HG03039 (cell line): ENCODE data around the gene KCNAB1.
A peak's percentile ranks its signal among the peaks of the same experiment; 100 is the strongest.

Experiments used
- ATAC-seq: cut with Tn5 transposase; IDR thresholded peaks from one replicate; pipeline ENCODE4 v1.9.1; 2021; ENCODE audit warnings: mild to moderate bottlenecking, moderate library complexity; ENCODE audit not compliant: unreplicated experiment

Gene KCNAB1

DNA sequence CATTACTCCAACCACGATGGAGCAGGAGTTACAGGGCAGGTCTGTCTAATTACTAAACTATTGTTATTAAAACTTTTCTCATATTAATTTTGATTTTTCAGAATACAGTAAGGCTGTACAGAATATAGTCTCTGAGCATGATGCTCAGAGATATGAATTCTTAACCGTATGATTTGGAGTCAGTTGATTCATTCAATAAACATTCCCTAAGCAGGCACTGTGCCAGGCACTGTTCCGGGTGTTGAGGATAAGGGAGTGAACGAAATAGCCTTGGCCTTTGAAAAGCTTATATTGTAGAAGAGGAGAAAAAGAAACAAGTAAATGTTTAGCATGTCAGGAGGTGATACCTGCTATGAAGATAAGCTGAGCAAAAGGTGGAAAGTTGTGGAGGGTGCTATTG lies 187.3 kb downstream of the KCNAB1 start:
- ATAC-seq: no peak

DNA sequence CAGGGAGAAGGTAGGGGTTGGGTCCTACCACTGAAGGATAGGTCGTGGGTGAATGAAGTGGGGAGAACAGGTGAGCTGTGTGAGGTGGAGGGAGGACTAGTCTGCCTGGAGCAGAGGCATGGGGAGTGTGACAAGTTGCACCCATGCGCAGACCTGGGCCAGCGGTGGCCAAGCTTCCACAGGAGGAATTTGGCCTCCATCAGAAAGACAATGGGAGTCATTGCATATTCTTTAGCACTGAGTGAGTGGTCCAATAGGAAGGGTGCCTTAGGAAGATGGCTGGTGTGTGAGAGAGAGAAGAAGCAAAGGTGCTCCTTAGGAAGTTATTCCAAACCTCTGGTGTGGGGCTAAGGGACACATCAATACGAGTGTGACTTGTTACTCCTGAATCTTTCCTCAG lies 191.1 kb downstream of the KCNAB1 start:
- no peak for ATAC-seq

DNA sequence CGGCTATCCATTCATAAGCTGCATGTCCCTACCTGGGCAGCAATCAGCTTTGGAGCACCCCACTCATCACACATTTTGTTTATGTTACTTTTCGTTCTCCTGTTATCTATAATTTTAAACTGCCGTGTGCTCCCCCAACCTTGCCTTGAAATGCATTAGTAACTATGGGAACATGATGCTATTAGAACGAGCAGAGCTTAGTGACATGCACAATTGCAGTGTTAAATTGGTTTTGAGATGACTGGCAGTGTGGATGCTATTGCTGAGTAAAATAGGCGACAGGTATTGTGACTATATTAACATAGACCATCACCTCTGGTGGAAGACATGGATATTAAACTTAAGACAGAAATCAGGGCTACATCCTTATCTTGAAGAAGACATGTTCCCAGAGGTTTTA lies 191.6 kb downstream of the KCNAB1 start:
- ATAC-seq: no peak

DNA sequence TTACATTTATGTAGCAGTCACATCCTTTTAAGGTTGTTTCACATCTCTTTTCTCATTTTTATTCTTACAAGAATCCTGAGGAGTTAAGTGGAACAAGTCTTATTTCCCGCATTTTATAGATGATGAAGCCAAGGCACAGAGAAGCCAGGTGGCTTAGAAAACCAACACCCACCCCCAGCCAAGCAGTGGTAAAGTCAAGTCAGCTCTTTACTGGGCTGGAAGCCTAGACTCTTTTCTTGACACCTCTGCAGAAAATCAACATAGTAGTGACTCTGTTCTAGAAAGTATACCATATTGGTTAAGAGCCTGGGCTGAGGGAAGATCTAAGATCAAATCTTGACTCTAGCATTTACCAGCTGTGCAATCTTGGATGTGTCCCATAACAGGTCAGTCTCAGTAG lies 195.7 kb downstream of the KCNAB1 start:
- no peak for ATAC-seq

DNA sequence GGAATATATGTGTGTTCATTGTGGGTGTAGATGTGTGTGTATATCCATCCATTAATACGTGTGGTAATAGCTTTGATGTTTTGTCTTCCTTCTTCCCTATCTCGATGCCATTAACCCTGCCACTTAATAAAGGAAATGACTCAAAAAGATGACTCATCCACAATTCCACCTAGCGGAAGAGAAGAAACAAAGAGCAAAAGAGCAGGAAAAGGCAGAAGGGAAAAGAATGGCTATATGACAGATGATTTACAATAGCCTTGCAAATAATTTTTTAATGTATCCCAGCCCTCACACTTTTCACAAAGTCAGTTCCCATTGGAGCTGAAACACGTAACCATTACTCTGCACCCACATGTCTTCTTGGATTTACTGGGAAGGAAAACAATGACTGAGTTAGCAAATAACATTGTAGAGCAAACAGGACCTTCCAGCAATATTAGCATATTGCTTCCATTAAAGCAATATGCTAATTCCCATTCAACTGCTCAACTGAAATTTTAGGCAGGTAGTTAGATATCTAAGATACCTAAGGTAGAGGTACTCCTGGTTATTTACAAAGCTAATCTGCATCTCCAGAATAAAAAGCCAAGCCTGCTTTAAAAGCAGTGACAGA lies 197.2 kb downstream of the KCNAB1 start:
- no peak for ATAC-seq

DNA sequence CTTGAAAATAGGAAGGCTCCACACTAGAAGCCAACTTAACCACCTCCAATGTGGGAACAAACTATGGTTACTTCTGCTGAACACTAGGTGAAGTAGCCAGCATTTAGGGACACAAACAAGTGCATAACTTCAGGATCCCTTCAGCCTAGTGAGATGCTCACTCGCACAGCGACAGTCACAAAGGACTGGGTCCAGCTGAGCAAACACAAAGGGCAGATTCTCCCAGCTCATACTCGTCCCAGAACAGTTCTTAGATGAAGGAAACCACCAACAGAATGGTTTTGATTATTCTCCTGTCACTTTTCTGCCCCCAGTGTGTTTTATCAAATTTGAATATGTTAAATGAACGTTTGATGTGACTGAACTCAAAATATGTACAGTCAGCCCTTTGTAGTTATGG lies 201.6 kb downstream of the KCNAB1 start:
- no peak for ATAC-seq

DNA sequence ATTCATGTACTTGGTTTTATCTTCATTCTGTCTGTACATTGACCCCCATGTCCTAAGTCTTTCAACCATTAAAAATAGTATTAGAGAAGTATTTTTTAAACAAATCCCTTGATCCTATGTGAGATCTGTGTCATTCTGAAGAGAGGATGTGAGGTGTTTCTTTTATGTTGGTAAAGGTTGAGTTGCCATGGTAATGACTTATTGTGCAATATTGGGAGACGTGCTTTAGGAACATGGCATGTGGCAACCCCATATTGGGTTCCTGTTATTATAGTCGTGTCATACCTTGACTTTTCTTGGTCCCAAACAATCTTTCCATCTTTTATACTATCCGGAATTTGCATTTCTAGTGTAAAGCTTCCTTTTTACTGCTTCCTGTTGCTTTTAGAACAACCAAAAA lies 203.1 kb downstream of the KCNAB1 start:
- ATAC-seq: no peak

DNA sequence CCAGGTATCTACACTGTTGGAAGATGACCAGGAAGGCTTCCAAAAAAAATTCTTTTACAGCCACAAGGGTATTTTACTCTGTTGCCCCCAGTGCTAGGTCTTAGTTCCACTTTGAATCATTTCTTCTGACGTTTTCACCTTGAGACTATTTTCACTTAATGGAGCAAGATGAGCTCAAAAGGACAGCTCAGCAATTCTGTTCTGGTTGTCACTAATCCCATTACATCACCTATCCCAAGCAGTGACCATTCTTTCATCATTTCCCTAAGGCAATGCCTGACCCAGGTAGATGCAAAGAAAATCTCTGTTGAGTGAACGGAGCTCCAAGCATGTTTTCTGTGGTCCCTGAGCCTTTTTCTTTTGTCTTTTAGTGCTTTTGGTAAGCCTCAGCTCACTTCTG lies 210.0 kb downstream of the KCNAB1 start:
- ATAC-seq: no peak

DNA sequence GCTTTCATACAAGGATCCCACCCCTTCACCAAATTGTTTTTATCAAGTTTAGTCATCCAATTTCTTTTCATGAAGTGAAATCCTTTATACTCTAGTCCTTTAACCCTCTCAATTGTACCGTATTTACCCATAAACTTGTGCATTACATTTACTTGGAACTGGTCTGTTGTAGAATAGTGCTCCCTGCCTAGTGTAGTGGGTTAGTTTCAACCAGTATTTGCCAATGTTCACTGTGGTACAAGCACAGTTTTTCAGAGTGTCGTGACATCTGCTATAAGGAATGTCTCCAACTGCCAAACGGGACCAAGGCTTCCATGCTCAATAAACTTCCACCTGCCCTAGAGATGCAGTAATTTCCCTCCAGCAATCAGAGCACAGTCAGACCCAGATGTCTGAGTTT lies 211.9 kb downstream of the KCNAB1 start:
- no peak for ATAC-seq

DNA sequence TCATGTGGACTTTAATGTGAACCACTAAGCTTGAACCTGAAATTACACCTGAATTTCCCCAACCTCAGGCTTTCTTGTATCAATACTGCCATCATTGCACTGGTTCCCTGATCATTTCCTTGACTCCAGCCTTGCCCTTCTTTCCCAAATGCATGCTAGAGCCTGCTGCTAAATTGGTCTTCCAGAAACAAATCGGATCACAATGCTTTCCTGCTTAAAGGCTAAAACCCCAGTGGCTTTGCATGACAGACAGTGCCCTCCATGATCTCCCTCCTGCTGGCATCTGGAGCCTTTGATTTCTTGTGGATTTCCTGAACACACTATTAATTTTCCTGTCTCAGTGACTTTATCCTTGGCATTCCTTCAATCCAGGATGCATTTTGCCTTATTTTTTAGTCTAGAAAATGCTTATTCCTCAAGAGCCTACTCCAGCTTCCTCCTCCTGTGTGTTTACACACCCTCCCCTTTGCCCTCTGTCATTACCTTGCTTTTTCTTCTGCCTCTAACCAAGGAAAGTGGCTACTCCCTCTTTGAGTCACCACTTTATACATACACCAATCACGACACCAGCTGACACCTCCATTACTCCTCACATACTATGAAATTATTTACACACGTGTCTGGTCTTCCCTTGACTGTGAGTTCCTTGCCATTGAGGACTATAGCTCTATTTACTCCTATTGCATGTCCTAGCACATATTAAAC lies 214.6 kb downstream of the KCNAB1 start:
- ATAC-seq: no peak

DNA sequence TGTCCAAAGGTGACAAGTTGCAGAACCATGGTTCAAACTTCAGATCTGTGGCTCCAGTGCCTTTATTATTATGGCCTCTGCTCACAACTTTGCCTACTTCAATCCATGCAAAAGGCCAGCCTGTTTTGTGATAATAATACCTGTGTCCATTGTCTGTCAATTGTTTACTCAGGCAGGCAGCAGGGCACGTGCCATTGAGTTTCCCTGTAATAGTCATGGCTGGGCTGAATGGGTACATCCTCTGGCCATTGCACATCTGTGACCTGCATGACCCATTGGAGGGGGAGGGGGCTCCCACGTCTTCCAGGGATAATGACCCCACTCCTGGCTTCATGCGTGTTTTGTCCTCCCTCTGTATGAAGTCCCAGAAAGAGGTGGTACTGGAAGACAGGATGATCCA lies 219.1 kb downstream of the KCNAB1 start:
- no peak for ATAC-seq

DNA sequence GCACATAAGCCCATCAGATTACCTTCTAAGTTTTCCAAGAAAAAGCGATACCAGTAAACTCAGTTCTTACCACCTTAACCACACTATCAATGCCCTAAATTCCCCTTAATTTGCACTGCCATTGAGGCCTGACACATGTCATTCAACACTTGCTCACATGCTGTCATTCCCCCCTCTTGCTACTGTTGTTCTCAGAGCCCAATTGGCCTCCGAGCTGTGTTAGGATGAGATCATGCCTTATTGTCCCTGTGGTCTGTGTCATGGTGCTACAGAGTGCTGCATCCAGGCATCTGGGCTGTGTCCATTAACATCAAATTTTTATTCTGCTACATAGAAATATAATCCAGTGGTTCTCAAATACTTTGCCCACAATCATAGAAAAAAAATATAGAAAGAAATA lies 221.0 kb downstream of the KCNAB1 start:
- no peak for ATAC-seq

DNA sequence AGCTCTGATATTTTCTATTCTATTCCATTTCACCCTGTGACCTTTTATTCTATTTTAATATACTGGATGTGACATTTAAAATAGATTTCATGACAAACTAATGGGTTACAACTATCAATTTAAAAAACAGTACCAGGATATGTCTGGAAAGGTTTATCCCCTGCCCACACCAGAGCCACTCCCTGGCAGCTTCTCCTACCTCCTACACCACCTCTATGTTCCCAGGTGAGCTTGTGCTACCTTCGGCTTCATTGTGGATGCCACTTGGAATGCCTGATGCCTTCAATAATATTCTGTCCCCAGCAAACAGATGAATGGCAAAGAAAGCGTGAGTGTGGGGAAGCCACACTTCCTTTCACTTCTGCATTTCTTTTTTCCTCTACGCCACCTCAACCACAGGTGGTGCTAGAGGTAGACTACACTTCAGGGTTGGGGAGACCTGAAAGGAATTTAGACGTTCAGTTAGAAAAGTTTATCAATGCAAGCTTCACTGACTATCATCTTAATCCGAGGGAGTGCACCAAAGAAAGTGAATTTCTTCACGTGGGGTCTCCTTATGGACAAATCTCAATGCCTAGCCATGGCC lies 221.5 kb downstream of the KCNAB1 start:
- ATAC-seq: peak; percentile 97

DNA sequence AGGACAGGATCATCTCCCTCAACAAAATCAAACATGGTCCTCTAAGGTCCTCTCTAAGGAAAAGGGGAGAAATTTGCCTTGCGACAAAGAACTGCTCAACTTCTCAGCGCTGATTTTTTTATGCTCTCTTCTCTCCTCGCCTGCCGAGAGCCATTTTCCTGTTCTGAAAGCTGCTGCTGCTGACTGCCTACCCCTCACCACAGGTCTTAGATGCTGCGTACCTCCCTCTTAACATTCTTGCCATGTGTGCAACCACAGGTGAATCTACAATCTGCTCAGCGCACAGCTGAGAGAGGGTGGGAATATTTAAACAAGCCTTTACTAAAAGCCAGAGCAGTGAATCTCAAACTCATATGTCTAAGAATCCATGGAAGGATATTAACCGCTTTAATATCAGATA lies 223.8 kb downstream of the KCNAB1 start:
- ATAC-seq: no peak

DNA sequence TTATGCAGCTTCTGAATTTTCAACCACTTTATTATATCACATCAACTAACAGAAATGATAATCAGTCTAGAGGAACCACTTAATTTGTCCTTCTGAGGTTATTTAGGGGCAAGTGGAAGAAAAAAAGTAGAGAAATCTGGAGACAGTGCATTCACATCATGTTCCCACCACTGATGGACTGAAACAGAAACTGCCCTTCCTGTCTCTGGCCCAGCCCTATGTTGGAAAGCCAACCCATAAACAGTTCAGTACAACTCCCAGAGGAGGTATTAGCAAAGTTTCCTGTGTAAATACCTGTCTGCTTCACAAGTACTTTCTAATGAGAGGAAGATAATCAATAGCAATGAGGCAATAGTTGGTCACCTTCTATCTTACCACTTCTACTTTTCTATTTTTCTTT lies 228.7 kb downstream of the KCNAB1 start:
- no peak for ATAC-seq

DNA sequence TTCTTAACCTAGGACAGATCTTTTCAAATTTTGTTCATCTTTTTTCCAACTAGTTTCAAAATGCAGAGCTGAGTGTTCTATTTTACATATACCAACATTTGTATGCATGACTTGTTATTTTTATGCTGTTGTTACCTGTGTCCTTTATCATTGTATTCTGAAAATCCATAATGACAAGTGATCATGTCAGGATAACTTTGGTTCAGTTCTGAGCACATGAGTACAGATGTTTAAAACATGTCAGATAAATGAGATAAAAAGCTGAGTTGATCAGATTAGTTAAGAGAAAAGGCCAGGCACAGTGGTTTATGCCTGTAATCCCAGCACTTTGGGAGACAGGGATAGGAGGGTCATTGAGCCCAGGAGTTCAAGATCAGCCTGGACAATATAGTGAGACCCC lies 229.6 kb downstream of the KCNAB1 start:
- ATAC-seq: no peak

DNA sequence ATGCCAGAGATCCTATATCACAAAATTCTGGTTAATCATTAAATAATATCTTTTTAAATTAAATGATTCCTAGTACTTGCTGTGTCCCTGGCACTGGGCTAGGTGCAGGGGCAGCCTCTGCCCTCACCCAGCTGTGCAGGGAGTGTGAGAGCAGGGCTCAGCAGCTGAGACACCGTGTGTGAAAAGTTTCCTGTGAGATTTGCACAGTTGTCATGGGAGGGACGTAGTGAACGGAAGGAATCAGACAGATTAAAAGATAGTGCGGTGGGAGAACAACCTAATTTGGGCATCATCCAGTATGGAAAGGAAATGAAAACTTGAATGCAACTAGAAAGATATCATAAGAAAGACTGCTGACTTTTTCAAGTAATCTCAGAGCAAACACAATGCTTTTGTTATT lies 230.4 kb downstream of the KCNAB1 start:
- ATAC-seq: no peak

DNA sequence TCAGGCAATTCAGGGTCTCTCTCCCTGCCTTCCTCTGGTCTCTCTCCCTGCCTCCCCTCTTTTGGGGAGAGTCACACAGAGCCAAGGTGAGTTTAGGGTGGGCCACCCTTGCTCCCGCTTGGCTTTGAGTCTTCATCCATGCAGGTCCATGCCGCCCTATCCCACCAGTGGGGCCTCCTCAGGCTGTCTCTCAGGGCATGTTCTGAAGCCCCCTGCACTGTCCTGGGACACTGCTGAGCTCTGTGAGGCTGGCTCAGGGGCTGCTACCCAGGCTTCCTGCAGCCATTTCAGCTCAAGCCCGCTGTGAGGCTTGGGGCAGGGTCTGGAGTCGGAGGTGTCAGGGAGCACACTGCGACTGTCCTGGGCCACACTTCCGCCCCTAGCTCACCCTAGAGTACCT lies 231.4 kb downstream of the KCNAB1 start:
- ATAC-seq: no peak

DNA sequence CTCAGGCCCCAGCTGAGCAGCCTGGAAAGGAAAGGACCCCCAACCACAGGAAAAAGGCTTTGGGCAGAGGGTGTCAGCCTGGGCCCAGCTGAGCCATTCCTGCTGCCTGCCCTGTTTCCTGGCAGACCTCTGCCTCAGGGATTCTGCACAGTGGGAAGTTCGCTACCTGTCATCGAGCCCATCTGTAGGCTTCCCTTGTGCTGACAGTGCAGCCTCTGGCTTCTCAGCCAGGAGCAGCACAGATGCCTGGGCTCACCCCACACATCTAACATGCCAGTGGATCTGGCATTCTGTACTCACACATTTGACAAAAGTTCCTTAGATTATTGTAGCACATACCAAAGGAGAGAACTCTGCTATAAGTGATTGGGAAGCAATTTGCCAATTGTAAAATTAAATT lies 232.3 kb downstream of the KCNAB1 start:
- no peak for ATAC-seq

DNA sequence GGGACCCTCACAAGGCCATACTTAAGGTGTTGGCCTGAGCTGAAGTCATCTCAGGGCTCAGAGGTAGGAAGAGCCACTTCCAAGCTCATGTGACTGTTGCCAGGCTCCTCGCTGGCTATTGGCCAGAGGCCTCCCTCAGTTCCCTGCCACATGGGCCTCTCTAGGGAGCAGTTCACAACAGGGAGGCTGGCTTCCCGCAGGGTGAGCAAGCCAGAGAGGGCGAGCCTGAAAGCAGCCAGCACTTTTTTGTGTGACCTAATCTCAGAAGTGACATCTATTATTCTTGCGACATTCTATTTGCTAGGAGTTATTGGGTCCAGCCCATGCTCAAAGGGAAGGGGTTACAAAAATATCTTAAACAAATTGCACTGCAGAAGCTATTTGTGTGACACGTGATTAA lies 233.2 kb downstream of the KCNAB1 start:
- ATAC-seq: no peak

DNA sequence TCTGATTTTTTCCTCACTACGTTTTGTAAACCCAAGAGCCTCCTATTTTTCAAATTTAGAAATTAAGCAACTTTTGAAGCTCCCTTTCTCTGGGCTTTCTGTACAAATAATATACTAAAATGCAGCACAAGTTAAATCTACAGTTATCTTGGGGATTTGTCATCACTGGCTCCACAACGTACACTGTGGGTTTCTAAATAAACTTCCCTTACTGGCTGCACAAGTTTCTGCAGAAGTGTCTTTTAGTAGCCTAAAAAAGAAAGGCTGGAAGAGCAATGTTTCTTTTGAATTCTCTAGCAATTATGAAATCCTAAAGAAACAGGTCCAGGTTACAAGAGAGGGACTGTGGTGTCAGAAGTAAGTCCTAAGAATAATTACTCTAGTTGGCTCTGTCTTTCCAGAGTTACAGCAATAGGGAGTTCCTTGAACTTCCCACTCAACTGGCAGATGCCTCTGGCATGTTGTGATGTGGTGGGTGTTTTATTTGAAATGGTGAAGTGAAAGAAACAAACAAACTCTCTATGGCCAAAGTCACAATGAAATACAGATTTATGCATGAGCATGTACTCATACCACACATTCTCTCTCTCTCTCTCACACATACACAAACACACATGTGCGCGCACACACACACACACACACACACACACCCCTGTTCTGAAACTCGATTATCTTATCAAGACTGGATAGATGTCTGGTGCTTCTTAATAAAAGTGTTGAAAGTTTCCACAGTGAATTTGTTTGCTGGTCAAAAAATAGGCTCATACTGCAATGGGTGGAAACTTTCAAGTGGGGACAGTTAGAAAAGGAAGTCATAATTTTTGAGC lies 236.4 kb downstream of the KCNAB1 start:
- no peak for ATAC-seq

DNA sequence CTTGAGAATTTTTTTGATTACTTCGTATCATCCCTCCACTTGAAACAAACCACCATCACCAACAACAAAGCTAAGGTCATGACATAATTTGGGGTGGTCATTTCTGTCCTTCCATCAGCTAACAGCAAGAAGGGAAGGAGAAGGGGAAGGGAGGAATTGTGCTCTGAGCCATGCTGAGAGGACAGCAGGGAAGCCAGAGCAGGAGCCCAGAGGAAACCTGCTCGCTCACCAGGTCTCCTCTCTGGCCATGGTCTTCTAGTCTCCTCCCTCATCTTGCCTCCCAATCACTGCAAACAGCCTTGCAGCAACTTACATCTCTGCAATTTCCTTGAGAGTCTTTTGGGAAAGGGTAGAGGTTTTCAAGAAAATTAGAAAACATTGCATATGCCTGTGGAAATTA lies 237.9 kb downstream of the KCNAB1 start:
- ATAC-seq: no peak
